ENCODE measurements around the gene PLN. TPM values are rescaled to one million over a fixed set of nuclear protein-coding genes. Genes with fewer than 3 reads are reported as not detected.

Gene PLN
- total and polyA plus RNA-seq, 10 of the 15 experiments (the other 5 are each of a cell fraction or from before 2014, with no cell fraction given): 0.16 to 0.44 TPM; not detected in 8

DNA sequence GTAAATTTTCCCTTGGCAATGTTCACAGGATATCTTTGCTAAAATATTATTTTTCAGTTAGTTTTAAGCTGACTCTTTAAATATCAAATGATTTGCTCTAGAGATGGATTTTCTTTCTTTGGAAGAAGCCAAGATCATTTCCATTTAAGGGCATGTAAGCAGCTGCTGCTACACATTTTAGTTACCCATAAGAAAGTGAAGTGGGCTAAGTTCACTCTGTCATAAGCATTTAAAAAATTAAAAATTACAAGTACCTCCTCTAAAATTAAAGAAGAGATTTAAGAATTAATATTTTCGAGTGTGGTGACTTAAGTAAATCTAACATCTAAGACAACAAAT lies 1.2 kb upstream of the PLN start:
- RAD21 ChIA-PET (ENCODE audit: unreplicated experiment): no interaction called here
- Histone ChIP-seq H3K27me3 (replicated peaks in 1 of 2; ENCODE audit: control insufficient read depth in 2 of 2, insufficient read depth in 2 of 2, low read length in 1 of 2) (no peaks in the 10 kb centered on the region), H3K9me3 (replicated peaks; ENCODE audit: control insufficient read depth, insufficient read depth, low read length) (no peaks in the 10 kb centered on the region), H4K20me1 (ENCODE audit: control insufficient read depth, insufficient read depth) (no peaks in the 10 kb centered on the region), H2AFZ (ENCODE audit: control insufficient read depth, low read depth, low read length) (no peak overlapping the region), H3K4me3 (no peak overlapping the region), H3K27ac (ENCODE audit: control insufficient read depth, insufficient read depth) (no peak overlapping the region), H3K79me2 (ENCODE audit: control insufficient read depth, insufficient read depth, low read length) (no peaks in the 10 kb centered on the region), H3K9ac (ENCODE audit: control insufficient read depth, insufficient read depth, low read length) (no peak overlapping the region), H3K36me3 (ENCODE audit: control insufficient read depth in 2 of 2, insufficient read depth in 2 of 2, low read length in 1 of 2) (no peaks in the 10 kb centered on the region), H3K4me2 (ENCODE audit: control insufficient read depth, insufficient read depth) (no peak overlapping the region), H3K4me1 (ENCODE audit: control insufficient read depth, insufficient read depth, low read length) (no peaks in the 10 kb centered on the region)
- SMC1A ChIA-PET (ENCODE audit: uncharacterized antibody, unreplicated experiment): interaction anchor here (1.2 kb wide), 1 partner anchor 18 kb away, joined by 3 read pairs; no protein-coding TSS in a partner anchor
- CTCF ChIA-PET: interaction anchor here (1.8 kb wide), 1 partner anchor 262 kb away, joined by 4 read pairs; no protein-coding TSS in a partner anchor
- DNase-seq (ENCODE audit: low read depth, low spot score) (no peak), ATAC-seq (no peak), FAIRE-seq (no peak)
- intact Hi-C loops (cut with micrococcal nuclease; ENCODE audit: unreplicated experiment): no loop called here
- POLR2A ChIA-PET: no interaction called here
- in situ Hi-C loops (cut with MboI): loop anchor here (10.0 kb wide), 1 partner anchor 262 kb away; no protein-coding TSS in a partner anchor
- TF ChIP-seq NBN (IDR thresholded peaks at IDR 0.05): no peak
- TF ChIP-seq TBL1XR1 (IDR thresholded peaks at IDR 0.05; ENCODE audit: low read depth, low read length): no peak
- TF ChIP-seq, protein P1, sequence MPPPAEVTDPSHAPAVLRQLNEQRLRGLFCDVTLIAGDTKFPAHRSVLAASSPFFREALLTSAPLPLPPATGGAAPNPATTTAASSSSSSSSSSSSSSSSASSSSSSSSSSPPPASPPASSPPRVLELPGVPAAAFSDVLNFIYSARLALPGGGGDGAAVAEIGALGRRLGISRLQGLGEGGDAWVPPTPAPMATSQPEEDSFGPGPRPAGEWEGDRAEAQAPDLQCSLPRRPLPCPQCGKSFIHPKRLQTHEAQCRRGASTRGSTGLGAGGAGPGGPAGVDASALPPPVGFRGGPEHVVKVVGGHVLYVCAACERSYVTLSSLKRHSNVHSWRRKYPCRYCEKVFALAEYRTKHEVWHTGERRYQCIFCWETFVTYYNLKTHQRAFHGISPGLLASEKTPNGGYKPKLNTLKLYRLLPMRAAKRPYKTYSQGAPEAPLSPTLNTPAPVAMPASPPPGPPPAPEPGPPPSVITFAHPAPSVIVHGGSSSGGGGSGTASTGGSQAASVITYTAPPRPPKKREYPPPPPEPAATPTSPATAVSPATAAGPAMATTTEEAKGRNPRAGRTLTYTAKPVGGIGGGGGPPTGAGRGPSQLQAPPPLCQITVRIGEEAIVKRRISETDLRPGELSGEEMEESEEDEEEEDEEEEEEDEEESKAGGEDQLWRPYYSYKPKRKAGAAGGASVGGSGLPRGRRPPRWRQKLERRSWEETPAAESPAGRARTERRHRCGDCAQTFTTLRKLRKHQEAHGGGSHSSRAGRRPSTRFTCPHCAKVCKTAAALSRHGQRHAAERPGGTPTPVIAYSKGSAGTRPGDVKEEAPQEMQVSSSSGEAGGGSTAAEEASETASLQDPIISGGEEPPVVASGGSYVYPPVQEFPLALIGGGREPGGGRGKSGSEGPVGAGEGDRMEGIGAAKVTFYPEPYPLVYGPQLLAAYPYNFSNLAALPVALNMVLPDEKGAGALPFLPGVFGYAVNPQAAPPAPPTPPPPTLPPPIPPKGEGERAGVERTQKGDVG (CRISPR knock-in tag; IDR thresholded peaks at IDR 0.05): no peak
- TF ChIP-seq ZNF207 (IDR thresholded peaks at IDR 0.05; ENCODE audit: borderline replicate concordance): no peak
- no peak for TF ChIP-seq MXI1 (IDR thresholded peaks at IDR 0.05; ENCODE audit: low read depth, low read length)
- TF ChIP-seq SMARCA5 (IDR thresholded peaks at IDR 0.05): no peak
- TF ChIP-seq, protein P2, sequence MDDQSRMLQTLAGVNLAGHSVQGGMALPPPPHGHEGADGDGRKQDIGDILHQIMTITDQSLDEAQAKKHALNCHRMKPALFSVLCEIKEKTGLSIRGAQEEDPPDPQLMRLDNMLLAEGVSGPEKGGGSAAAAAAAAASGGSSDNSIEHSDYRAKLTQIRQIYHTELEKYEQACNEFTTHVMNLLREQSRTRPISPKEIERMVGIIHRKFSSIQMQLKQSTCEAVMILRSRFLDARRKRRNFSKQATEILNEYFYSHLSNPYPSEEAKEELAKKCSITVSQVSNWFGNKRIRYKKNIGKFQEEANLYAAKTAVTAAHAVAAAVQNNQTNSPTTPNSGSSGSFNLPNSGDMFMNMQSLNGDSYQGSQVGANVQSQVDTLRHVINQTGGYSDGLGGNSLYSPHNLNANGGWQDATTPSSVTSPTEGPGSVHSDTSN (IDR thresholded peaks at IDR 0.05; ENCODE audit: insufficient replicate concordance, low read depth, low read length): no peak
- TF ChIP-seq RAD21 (IDR thresholded peaks at IDR 0.05; ENCODE audit: insufficient read depth, low read depth, low read length): no peak
- TF ChIP-seq NR2F1 (conservative IDR thresholded peaks at IDR 0.05): no peak
- no peak for TF ChIP-seq MTA2 (IDR thresholded peaks at IDR 0.05; ENCODE audit: low read depth)
- TF ChIP-seq GABPA (IDR thresholded peaks at IDR 0.05; ENCODE audit: low read depth): no peak
- no peak for TF ChIP-seq POLR2AphosphoS2 (IDR thresholded peaks at IDR 0.05; ENCODE audit: low read depth, low read length)
- no peak for TF ChIP-seq CHD2 (IDR thresholded peaks at IDR 0.05; ENCODE audit: borderline replicate concordance, low read depth, low read length)
- no peak for TF ChIP-seq JUNB (IDR thresholded peaks at IDR 0.05)
- TF ChIP-seq, protein P3, sequence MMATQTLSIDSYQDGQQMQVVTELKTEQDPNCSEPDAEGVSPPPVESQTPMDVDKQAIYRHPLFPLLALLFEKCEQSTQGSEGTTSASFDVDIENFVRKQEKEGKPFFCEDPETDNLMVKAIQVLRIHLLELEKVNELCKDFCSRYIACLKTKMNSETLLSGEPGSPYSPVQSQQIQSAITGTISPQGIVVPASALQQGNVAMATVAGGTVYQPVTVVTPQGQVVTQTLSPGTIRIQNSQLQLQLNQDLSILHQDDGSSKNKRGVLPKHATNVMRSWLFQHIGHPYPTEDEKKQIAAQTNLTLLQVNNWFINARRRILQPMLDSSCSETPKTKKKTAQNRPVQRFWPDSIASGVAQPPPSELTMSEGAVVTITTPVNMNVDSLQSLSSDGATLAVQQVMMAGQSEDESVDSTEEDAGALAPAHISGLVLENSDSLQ (IDR thresholded peaks at IDR 0.05): no peak
- TF ChIP-seq PAX8 (IDR thresholded peaks at IDR 0.05): no peak
- BruUV-seq (replicated peaks): no TSS peak
- WGBS (ENCODE audit: insufficient coverage, insufficient replicate concordance, low lambda C conversion rate, missing lambda C conversion rate): 0% methylated on average over 1 of the region's 1 CpG

Data from GM12878 (cell line).